NCI-H345 treated with DMSO at 0.1 percent for 48 hours (cell line): ENCODE data around the gene EPB41L4A.

Experiments used
- DNase-seq: peaks from one replicate; lab custom pipeline; 2025; ENCODE audit not compliant: unreplicated experiment; lab: John Stamatoyannopoulos, UW

Gene EPB41L4A

DNA sequence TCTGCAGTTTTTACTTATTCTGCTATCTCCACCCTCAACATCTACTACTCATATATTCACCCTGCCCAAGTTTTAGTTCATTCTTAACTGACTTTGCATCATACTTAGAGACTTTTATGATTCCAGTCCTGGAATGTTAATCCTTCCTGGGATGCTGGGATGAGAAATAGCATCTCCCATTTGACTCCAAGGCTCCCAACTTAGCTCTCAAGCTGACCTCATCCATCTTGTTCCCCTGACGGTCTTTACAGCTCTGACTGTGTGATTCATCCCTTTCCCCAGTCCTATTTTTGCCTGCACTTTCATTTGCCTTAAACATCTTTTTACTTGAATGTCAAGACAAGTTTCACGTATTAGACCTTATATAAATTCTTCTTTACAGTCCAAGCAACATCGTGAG lies 297.8 kb downstream of the EPB41L4A start:
- no peak for DNase-seq

DNA sequence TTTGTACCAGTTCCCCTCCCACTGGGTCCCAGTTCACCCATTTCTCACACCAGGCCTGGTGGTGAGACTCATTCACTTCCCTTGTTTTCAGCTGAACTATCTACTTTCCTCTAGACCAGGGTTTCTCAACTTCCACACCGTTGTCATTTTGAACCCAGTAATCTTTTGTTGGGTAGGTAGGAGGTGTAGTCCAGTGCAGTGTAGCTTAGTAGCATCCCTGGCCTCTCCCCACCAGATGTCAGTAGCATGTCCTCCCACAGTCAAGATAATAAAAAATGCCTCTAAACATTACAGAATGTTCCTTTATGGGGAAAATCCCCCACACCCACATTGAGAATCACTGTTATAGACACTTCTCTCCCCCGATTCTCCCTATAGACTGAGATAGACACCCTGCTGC lies 299.1 kb downstream of the EPB41L4A start:
- no peak for DNase-seq

DNA sequence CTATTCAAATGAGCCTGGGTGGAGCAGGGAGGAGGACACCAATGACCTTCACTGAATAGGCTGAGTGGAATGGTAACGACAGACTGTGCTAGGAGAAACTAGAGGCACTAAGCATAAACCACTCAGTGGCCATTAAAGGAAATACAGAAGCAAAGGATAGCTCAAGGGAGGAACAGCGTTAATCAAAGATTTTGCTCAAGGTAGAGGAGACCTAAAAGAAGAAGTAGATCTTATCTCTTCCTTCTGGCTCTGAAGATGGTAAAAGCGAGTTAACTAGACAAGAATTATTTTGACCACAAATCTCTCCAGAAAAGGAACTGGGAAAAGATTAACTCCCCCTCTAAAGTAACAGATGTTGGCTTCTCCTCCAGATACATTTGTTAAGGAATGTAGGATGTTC lies 299.6 kb downstream of the EPB41L4A start:
- DNase-seq: no peak

DNA sequence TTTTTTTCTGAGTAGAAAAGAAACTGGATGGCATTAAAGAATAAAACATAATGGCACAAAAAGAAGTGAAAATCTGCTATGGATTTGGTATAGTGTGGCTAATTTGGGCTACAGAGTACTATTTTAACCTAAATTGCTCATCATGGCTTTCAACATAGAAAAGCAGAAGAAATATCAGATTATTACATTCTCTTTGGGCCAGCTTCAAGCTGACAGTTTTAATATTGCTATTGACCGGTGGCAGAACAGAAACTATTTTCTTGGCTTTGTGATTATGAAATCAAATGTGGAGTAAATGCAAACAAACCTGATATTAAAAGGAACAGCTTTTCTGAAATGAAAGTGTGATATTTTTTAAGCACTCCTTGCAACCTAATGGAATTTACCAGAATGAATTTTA lies 301.5 kb downstream of the EPB41L4A start:
- no peak for DNase-seq

DNA sequence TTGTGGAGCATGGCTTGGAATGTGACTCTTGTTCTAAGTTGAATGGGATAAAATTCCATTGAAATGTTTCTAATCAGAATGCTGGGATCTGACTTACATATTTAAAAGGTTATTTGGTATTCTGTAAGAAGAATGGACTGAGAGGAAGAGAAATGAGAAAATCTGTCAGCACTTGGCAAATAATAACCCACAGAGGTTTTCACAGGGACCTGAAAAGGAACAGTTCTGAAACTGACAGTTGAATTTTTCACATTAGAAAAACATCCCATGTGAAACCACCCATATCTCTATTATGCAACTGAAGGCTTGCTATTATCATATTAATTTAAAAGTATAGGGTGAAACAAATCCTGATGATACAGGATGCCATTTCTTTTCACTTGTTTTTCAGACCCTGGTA lies 302.7 kb downstream of the EPB41L4A start:
- no peak for DNase-seq

DNA sequence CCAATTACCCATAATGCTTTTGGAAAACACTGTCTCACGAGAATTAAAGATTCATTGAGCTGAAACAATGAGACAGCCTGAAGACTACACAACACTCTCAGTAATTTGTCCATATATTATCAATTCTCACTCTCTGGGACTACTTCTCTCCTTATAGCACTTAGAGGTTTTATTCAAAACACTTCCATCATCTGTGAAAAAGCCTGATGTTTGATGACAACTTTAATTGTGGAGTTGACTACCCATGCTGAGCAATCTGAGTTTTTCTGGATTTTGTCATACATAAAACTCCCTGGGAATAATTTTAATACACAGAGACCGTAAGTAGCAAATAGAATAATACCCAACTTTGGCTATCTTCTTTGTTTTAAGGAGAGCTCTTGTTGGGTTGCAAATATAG lies 305.5 kb downstream of the EPB41L4A start:
- no peak for DNase-seq
